ENCODE data around the gene PATL2.
"Not testable (repeated sequence)": the region's sequence is repeated elsewhere in the genome, so short reads cannot be mapped to it uniquely, and the experiment has no call there.

The PATL2 gene

GRCh38 chr15:44734839-44735481 is 23.8 kb upstream of the PATL2 start:
- no peak overlapping the region for H3K4me3 ChIP-seq
- H3K27ac ChIP-seq: peak overlapping the region; percentile 17 to 81
- no peak for DNase-seq (ENCODE audit: low spot score)
- TF ChIP-seq CTCF (IDR thresholded peaks at IDR 0.05): no peak

GRCh38 chr15:44729408-44730127 is 18.4 kb upstream of the PATL2 start:
- no peak for TF ChIP-seq CTCF (IDR thresholded peaks at IDR 0.05)
- H3K4me3 ChIP-seq: peak overlapping the region; percentile 86
- peak overlapping the region; percentile 92 to 97 for H3K27ac ChIP-seq
- no peak for DNase-seq (ENCODE audit: low spot score)

GRCh38 chr15:44728576-44729407 is 17.7 kb upstream of the PATL2 start:
- Histone ChIP-seq H3K4me3 (peak overlapping the region; percentile 86), H3K27ac (peak overlapping the region; percentile 92 to 97)
- peak; percentile 99 for DNase-seq (ENCODE audit: low spot score)
- TF ChIP-seq CTCF (IDR thresholded peaks at IDR 0.05): no peak

GRCh38 chr15:44728232-44728575 is 17.1 kb upstream of the PATL2 start:
- DNase-seq (ENCODE audit: low spot score): not testable (repeated sequence)
- peak overlapping the region; percentile 92 to 97 for H3K27ac ChIP-seq
- peak overlapping the region; percentile 86 for H3K4me3 ChIP-seq

- Histone ChIP-seq H3K27ac (peak overlapping the region; percentile 92 to 97), H3K4me3 (no peak overlapping the region)
- DNase-seq (ENCODE audit: low spot score): no peak
- TF ChIP-seq CTCF (IDR thresholded peaks at IDR 0.05): no peak
Observed at GRCh38 chr15:44727485-44728231, 16.5 kb upstream of the PATL2 start.

- Histone ChIP-seq H3K27ac (peak overlapping the region; percentile 92 to 97), H3K4me3 (peak overlapping the region; percentile 29)
- TF ChIP-seq CTCF (IDR thresholded peaks at IDR 0.05): no peak
- no peak for DNase-seq (ENCODE audit: low spot score)
Observed at GRCh38 chr15:44726568-44727484, 15.7 kb upstream of the PATL2 start.

Data from coronary artery (tissue), 2 donors.